Measurements from ENCODE around the gene USP35. TPM values are rescaled to one million over a fixed set of nuclear protein-coding genes. Genes with fewer than 3 reads are reported as not detected.

The USP35 gene
- total RNA-seq, 2 donors from 2014 or later = 5.2 to 5.6 TPM

GRCh38 chr11:78199653-78200015, 10.9 kb downstream of the USP35 start:
- intact Hi-C loops (cut with DNase I) = no loop called here
- no peak overlapping the region for H3K9ac ChIP-seq (ENCODE audit: low read depth in 2 of 2, low read length in 2 of 2)
- H3K4me3 ChIP-seq = no peak overlapping the region
- H3K27me3 ChIP-seq = no peaks in the 10 kb centered on the region
- no peak for DNase-seq
- H3K9me3 ChIP-seq = no peaks in the 10 kb centered on the region
- no peaks in the 10 kb centered on the region for H3K36me3 ChIP-seq
- H3K4me1 ChIP-seq = no peaks in the 10 kb centered on the region
- H3K27ac ChIP-seq = no peak overlapping the region
- no peak for TF ChIP-seq CTCF (IDR thresholded peaks at IDR 0.05)

GRCh38 chr11:78200061-78200460, 11.3 kb downstream of the USP35 start:
- intact Hi-C loops (cut with DNase I) = no loop called here
- TF ChIP-seq CTCF (IDR thresholded peaks at IDR 0.05) = no peak
- DNase-seq = no peak
- no peaks in the 10 kb centered on the region for H3K27me3 ChIP-seq
- no peaks in the 10 kb centered on the region for H3K36me3 ChIP-seq
- H3K9me3 ChIP-seq = no peaks in the 10 kb centered on the region
- H3K27ac ChIP-seq = no peak overlapping the region
- H3K4me3 ChIP-seq = no peak overlapping the region
- no peaks in the 10 kb centered on the region for H3K4me1 ChIP-seq
- H3K9ac ChIP-seq (ENCODE audit: low read depth in 2 of 2, low read length in 2 of 2) = no peak overlapping the region

- Histone ChIP-seq H3K27ac (no peak overlapping the region), H3K4me3 (no peak overlapping the region), H3K9ac (ENCODE audit: low read depth in 2 of 2, low read length in 2 of 2) (no peak overlapping the region), H3K36me3 (no peaks in the 10 kb centered on the region), H3K27me3 (no peaks in the 10 kb centered on the region), H3K4me1 (no peaks in the 10 kb centered on the region), H3K9me3 (no peaks in the 10 kb centered on the region)
- intact Hi-C loops (cut with DNase I) = no loop called here
- no peak for DNase-seq
- no peak for TF ChIP-seq CTCF (IDR thresholded peaks at IDR 0.05)
These were observed 11.8 kb downstream of the USP35 start for GRCh38 chr11:78200553-78200952.

GRCh38 chr11:78201096-78201818, 12.5 kb downstream of the USP35 start:
- Histone ChIP-seq H3K36me3 (no peaks in the 10 kb centered on the region), H3K9me3 (no peaks in the 10 kb centered on the region), H3K9ac (ENCODE audit: low read depth in 2 of 2, low read length in 2 of 2) (no peak overlapping the region), H3K4me1 (no peaks in the 10 kb centered on the region), H3K27me3 (no peaks in the 10 kb centered on the region), H3K4me3 (no peak overlapping the region), H3K27ac (no peak overlapping the region)
- intact Hi-C loops (cut with DNase I) = no loop called here
- no peak for DNase-seq
- TF ChIP-seq CTCF (IDR thresholded peaks at IDR 0.05) = no peak

DNA sequence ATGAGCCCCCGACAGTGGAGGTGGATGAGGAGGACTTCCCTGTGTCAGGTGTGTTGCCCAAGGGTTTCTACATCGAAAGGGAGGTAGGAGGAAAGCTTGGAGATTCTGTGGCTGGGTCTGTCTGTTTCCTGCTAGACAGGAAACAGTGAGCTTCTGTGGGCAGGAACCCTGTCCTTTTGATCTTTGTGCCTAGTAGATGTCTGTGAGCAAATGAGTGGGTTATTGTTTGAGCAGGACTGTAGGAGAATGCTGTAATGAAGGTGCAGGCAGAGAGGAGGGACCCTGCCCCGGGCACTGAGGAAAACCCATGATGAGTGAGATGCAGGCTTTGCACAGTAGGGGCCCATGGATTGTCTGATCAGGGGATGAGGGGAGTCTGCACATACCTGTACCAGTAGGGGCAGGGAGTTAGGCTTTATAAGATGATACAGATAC, 14.0 kb downstream of the USP35 start:
- Histone ChIP-seq H3K9me3 (no peaks in the 10 kb centered on the region), H3K4me3 (no peak overlapping the region), H3K9ac (ENCODE audit: low read depth in 2 of 2, low read length in 2 of 2) (no peak overlapping the region), H3K27ac (no peak overlapping the region), H3K4me1 (no peaks in the 10 kb centered on the region), H3K27me3 (no peaks in the 10 kb centered on the region), H3K36me3 (no peaks in the 10 kb centered on the region)
- no peak for DNase-seq
- TF ChIP-seq CTCF (IDR thresholded peaks at IDR 0.05) = no peak
- intact Hi-C loops (cut with DNase I) = no loop called here

Measured in colonic mucosa (tissue), 4 donors.